HG03457 (cell line): Measurements from ENCODE around the gene TPM3.
"Not testable (repeated sequence)": the region's sequence is repeated elsewhere in the genome, so short reads cannot be mapped to it uniquely, and the experiment has no call there.

ENCODE experiments used
- ATAC-seq: cut with Tn5 transposase; IDR thresholded peaks from one replicate; pipeline ENCODE4 v1.9.1; 2021; ENCODE audit warnings: moderate number of reproducible peaks; ENCODE audit not compliant: unreplicated experiment

The TPM3 gene

DNA sequence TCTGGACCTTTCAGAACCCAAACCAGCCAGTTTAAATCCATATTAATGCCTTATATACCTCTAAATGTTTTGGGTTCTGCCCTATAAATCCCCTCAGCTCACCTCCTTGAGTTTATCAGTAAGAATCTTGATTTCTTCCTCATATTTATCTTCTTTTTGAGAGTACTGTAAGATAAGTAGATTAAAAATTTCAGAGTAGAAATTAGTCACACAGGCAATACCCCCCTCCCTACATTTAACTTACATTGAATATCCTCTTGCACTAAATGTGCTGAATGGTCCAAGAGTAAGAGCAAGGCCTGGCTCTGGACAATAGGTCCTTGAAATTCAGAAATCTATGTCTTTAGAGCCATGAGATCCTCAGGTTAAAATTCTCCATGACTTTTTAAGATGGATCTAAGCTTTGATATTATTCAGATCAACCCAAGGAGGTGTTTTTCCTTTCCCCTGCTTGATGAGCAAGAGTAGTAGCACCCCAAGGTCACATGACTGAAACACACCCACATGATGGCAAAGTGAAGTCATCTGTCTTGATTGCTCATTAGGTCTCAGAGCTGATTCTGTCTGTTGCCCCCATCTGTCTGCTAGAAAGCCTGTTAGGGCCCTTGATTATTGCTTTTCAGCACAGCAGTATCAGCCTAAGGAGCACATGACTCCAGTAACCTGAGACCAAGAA, 21.2 kb downstream of the TPM3 start:
- ATAC-seq: no peak

DNA sequence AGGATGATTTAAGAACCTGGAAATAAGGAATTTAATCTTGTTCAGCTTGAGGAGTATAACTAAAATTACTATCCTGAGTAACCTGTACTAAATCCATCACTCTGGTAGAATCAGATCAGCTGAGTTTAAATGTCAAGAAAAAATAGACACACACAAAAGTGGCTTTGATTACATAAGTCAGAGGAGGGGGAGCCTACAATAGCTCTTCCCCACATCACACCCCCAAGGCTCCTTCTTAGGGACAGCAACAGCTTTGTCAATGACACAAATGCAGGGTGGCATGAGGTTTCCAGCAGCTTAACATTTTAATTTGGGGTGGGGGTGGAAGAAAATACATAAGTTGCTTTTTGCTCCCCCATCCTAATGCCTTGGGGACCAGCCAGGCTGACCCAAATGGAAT, 24.4 kb downstream of the TPM3 start:
- ATAC-seq: no peak

DNA sequence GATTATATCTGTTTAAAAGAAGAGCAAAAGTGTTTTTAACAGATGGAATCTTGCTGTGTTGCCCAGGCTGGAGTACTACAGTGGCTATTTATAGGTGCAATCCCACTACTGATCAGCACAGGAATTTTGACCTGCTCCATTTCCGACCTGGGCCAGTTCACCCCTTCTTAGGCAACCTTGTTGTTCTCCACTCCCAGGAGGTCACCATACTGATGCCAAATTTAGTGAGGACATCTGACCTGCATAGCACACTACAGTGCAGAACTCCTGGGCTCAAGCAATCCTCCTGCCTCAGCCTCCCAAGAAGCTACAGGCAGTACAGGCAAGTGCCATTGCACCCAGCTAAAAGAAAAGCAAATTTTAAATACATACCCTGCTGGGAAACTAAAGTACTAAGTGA, 25.7 kb downstream of the TPM3 start:
- no peak for ATAC-seq

- no peak for ATAC-seq
Measured at GRCh38 chr1:154159554-154159953, 32.3 kb downstream of the TPM3 start.

GRCh38 chr1:154158307-154159125, 33.4 kb downstream of the TPM3 start:
- no peak for ATAC-seq

DNA sequence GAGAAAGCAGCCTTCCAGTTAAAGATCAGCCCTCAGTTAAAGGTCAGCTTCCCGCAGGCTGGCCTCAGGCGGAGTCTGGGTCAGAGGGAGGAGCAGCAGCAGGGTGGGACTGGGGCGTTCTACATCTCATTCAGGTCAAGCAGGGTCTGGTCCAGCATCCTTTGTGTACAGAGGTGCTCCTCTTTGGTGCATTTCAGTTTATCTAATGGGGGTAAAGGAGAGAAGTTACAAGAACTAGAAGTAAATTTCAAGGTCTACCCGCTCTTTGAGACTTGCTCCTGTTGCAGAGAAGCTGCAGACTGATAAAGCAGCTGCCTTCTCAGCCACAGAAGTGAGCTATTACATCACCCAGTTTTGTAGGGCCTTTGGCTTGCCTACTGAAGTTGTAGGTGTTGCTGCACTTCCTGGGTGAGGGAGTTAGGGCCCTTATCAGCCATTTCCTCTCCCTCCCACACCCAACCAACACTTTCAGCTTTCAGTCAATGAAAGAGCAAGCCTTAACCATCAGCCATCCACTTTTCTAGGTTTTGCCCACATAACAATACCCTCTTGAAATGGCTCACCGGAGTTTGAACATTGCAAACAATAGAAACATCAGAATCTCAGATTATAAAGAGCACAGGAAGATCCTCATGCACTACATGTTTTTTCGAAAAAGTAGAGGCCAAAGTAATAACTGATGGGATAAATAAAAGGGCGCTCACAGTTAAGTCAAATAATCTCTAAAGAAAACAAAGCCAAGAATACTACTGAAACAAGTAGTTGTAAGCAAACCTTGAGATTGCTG, 34.2 kb downstream of the TPM3 start:
- no peak for ATAC-seq

- no peak for ATAC-seq
Measured at GRCh38 chr1:154155251-154155650, 36.6 kb downstream of the TPM3 start.

DNA sequence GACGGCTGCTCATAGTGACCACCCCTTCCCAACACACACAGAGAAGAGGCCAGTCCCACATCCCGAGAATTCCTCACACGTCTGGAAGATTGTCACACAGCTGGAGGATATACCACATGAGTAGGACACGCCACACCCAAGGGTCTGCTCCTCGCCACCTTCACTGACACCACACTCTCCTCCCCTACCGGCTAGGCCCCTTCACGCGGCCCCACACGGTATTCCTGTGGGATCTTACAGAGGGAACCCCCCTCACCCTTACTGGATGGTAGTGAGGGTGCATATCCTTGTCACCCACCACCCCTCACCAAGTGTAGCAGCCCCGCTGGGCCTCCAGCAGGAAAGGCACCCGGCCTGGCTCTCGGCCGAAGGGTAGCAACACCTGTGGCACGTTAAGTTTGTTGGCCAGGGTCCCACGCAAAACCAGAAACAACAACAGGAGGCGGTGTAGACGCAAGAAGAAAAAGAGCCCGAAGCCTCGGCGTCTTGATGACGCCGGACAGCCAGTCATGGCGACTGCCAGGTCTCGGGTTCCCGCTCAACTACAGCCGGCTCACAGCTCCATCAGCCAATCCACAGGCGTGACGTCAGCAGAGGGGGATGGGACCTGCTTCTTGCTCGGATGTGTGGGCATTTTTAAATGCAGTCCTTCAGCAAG, 37.2 kb downstream of the TPM3 start, which contains the start of gene NUP210L:
Gene NUP210L, minus strand, starts transcription at position 540 of the 658 bp plus-strand sequence.
- ATAC-seq: no peak

GRCh38 chr1:154154053-154154452, 37.8 kb downstream of the TPM3 start:
- no peak for ATAC-seq

- no peak for ATAC-seq
Measured at GRCh38 chr1:154151311-154151710, 40.6 kb downstream of the TPM3 start.

- ATAC-seq: no peak
Measured at GRCh38 chr1:154148807-154149206, 43.1 kb downstream of the TPM3 start.

DNA sequence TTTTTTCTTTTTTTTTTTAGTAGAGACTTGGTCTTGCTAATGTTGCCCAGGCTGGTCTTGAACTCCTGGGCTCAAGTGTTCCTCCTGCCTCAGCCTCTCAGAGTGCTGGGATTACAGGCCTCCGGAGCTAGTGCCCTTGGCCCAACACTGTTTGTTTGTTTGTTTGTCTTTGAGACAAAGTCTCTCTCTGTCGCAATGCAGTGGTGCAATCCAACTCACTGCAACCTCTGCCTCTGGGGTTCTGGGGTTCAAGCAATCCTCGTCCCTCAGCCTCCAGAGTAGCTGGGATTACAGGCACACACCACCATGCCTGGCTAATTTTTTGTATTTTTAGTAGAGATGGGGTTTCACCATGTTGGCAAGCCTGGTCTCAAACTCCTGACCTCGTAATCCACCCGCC, 44.4 kb downstream of the TPM3 start:
- ATAC-seq: not testable (repeated sequence)

- ATAC-seq: no peak
Measured at GRCh38 chr1:154145986-154146385, 45.9 kb downstream of the TPM3 start.

DNA sequence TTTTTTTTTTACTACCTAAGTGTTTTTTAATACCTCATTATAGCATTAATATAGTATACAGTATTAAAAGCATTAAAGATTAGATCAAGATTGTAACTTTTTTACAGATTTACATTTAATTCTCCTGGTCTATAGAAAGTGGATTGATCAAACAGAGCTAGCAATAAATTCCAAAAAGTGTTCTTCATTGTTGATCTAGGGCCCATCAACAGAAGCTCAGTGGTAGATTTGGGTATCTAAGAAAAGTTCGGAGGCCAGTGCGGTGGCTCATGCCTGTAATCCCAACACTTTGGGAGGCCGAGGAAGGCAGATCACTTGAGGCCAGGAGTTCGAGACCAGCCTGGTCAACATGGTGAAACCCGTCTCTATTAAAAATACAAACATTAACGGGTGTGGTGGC, 49.5 kb downstream of the TPM3 start:
- ATAC-seq: no peak

GRCh38 chr1:154141240-154141639, 50.7 kb downstream of the TPM3 start:
- ATAC-seq: no peak

DNA sequence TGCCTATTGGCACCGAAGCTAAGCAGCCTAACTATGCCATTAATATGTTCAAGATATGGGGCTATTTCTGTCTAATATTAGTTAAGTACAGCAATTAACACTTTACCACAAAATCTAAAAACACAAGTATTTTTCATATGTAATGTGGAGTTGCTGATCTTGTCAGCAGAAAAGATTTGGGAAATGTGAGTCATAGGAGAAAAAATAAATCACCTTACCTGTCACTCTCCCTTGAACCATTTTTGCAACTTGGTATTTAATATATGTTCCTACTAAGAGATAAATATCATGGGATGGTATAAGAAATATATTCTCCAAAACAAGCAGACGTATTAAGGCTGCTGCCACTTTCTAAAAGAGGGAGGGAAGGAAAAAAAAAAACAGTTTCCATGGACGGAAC, 54.0 kb downstream of the TPM3 start:
- no peak for ATAC-seq

GRCh38 chr1:154133256-154133655, 58.6 kb downstream of the TPM3 start:
- no peak for ATAC-seq

DNA sequence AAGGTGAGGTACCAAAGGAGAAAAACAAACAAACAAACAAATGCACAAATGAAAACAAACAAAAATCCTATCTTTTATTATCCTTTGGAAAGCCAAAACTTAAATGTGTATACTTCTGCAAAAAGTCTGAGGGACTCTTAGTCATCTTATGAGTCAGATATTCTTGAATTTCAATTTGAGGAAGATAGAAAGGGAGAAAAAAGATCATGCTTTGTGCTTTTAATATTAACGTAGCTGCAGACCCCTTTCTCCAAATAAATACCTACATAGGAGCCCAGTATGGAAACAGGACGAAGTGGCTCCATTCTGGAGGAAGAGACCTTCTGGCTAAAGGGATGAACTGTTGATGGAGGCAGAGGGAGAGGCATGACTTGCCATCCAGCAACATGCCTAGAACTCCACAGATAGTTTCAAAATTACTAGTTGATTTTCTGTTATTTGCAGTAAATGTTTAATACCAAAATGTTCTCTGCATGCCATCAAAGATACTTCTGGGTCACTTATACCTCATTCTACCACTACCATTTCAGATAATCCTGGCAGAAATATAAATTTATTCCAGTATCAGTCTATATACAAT, 62.4 kb downstream of the TPM3 start:
- no peak for ATAC-seq

- ATAC-seq: not testable (repeated sequence)
Measured at GRCh38 chr1:154123205-154123604, 68.7 kb downstream of the TPM3 start.

DNA sequence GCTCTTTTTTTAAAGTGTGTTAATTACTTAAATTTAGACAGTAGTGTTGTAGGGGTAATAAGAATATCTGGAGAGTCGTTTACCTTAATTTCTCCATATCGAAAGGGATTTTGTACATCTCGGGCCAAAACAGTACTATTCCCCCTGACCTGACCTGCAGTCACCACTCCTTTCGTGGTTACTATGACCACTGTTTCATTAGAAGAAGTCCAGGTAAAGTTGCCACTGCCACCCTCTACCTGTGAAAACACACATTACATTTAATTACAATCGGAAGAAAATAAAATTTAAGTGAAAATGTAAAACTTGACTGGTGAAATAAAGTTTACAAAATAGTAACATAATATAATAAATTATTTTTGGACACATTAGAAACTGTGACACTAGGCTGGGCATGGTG, 74.3 kb downstream of the TPM3 start:
- ATAC-seq: no peak

DNA sequence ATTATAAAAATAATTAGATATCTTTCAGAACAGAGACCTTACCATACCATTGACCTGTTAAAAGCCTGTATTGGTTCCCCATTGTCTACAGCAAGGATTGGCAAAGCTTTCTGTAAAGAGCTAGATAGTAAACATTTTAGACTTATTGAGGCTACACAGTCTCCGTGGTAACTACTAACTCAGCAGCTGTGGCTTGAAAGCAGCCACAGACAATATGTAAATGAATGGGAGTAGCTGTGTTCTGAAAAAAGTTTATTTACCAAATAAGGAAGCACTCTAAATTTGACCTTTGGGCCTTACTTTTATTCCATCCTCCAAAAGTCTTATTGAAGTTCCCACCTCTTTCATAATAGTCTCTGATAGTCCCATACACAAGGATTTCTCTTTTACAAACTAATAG, 76.7 kb downstream of the TPM3 start:
- no peak for ATAC-seq
